ENCODE results near the gene CNTN4. TPM values are rescaled to one million over a fixed set of nuclear protein-coding genes. Genes with fewer than 3 reads are reported as not detected.

CNTN4 gene
- total and polyA plus RNA-seq, 4 donors: 1.2 to 3.8 (median 2.6) TPM

GRCh38 chr3:2839876-2840275 is 741.2 kb downstream of the CNTN4 start (continued):
- TF ChIP-seq REST (IDR thresholded peaks at IDR 0.05): no peak
- TF ChIP-seq HNF4A (conservative IDR thresholded peaks at IDR 0.05): no peak
- TF ChIP-seq TAF1 (conservative IDR thresholded peaks at IDR 0.05): no peak
- TF ChIP-seq ATF3 (IDR thresholded peaks at IDR 0.05): no peak
- TF ChIP-seq EGR1 (IDR thresholded peaks at IDR 0.05; ENCODE audit: low read depth in 2 of 2): no peak
- TF ChIP-seq FOXA2 (IDR thresholded peaks at IDR 0.05): no peak
- TF ChIP-seq YY1 (IDR thresholded peaks at IDR 0.05): no peak
- no peak for TF ChIP-seq GABPA (IDR thresholded peaks at IDR 0.05 in 1 of 2, conservative IDR thresholded peaks at IDR 0.05 in 1 of 2)
- TF ChIP-seq RXRA (IDR thresholded peaks at IDR 0.05): no peak
- TF ChIP-seq MAX (IDR thresholded peaks at IDR 0.05): no peak
- TF ChIP-seq RAD21 (IDR thresholded peaks at IDR 0.05): no peak
- no peak for TF ChIP-seq JUND (IDR thresholded peaks at IDR 0.05)

- 43% methylated on average over 3 of the region's 3 CpGs for WGBS
- no peak for TF ChIP-seq HNF4A (conservative IDR thresholded peaks at IDR 0.05)
- TF ChIP-seq FOXA1 (IDR thresholded peaks at IDR 0.05): no peak
- TF ChIP-seq ZBTB33 (IDR thresholded peaks at IDR 0.05): no peak
- TF ChIP-seq RAD21 (IDR thresholded peaks at IDR 0.05): no peak
- no peak for TF ChIP-seq RXRA (IDR thresholded peaks at IDR 0.05)
- TF ChIP-seq EGR1 (IDR thresholded peaks at IDR 0.05; ENCODE audit: low read depth in 2 of 2): no peak
- no peak for TF ChIP-seq NR2F2 (IDR thresholded peaks at IDR 0.05)
- no peak for TF ChIP-seq REST (IDR thresholded peaks at IDR 0.05)
- TF ChIP-seq ATF3 (IDR thresholded peaks at IDR 0.05): no peak
- no peak for TF ChIP-seq TAF1 (conservative IDR thresholded peaks at IDR 0.05)
- TF ChIP-seq FOXA2 (IDR thresholded peaks at IDR 0.05): no peak
- TF ChIP-seq SP1 (IDR thresholded peaks at IDR 0.05): no peak
- no peak for TF ChIP-seq MAX (IDR thresholded peaks at IDR 0.05)
- TF ChIP-seq HNF4G (IDR thresholded peaks at IDR 0.05): no peak
- Histone ChIP-seq H3K27me3 (ENCODE audit: control insufficient read depth in 4 of 4, insufficient read depth in 4 of 4, low read length in 3 of 4) (no peaks in the 10 kb centered on the region), H3K36me3 (ENCODE audit: control insufficient read depth in 4 of 4, insufficient read depth in 3 of 4, low read depth in 1 of 4, low read length in 3 of 4) (no peaks in the 10 kb centered on the region), H3K4me1 (ENCODE audit: control insufficient read depth in 4 of 4, insufficient read depth in 4 of 4, low read length in 3 of 4) (peaks cover 0 to 23% (median 19%) of the 10 kb centered on the region in 4 donors), H3K9ac (ENCODE audit: low read depth in 1 of 2, low read length in 2 of 2) (no peak overlapping the region), H3K9me3 (ENCODE audit: control insufficient read depth in 4 of 4, low read length in 3 of 4) (no peaks in the 10 kb centered on the region), H3K4me3 (ENCODE audit: low read depth in 1 of 3, low read length in 3 of 3) (no peak overlapping the region), H3K27ac (ENCODE audit: low read depth in 1 of 2, low read length in 2 of 2) (no peak overlapping the region)
- DNase-seq (ENCODE audit: low spot score): no peak
Measured at GRCh38 chr3:2847062-2847841, 748.6 kb downstream of the CNTN4 start.

All from liver (tissue), 9 donors.